HG03442 (cell line): ENCODE data around the gene TBX20.
"Not testable (repeated sequence)": the region's sequence is repeated elsewhere in the genome, so short reads cannot be mapped to it uniquely, and the experiment has no call there.

Experiments used
- ATAC-seq: cut with Tn5 transposase; IDR thresholded peaks from one replicate; pipeline ENCODE4 v1.9.1; 2021; ENCODE audit warnings: mild to moderate bottlenecking, moderate library complexity; ENCODE audit not compliant: unreplicated experiment

The TBX20 gene

GRCh38 chr7:35255443-35256255, 1.7 kb upstream of the TBX20 start:
- no peak for ATAC-seq

DNA sequence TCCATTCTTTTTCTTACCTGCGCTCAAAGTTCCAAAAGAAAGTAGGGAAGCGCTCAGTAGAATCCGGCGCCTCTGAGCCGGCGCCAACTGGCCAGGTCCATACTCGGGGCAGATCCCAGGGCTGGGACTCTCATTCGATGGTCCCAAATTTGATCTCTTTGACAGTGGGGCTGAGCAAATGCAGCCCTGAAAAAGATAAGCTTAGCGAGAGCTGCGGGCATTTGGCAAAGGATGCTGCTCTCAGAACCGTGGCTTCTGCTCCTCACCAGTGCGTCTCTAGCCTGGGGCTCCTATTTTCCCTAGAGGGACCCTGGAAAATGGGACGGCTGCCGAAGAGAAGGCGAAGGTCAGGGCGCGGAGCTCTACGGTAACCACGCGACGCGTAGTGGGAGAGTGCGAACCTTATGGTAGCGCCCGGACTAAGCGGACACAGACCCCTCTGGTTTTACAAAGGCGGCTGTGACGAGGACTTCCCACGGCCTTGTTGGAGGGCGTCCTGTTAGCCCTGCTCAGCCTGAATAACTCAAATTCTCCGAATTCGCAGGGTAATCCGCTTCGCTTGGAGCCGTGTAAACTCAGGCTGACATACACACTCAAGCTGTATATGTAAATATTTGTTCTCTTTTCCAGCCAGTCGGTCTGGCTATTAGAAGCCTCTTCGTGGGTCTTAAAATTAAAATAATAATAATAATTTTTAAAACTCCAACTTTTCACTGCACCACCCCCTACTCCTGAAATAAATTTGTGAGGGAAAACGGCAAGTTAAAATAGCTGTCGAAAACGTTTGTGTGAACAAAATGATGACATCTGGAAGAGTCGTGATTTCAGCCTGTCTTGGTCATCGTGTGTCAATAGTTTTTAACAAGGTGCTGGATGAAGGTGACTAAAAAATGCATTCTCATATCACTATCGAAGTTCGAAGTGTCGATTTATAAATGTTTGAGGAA, 869 bp upstream of the TBX20 start:
- ATAC-seq: no peak

DNA sequence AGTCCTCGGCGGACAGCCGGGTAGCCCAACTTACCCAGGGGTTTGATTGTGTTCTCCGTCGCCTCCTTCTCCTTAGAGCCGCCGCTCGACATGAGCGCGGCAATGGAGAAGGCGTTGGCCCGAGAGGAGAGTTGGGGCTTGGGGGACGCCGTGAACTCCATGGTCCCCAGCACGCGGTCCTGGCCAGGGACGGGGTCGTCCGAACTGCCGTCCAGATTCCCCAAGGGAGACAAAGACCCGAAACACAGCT, 515 bp downstream of the TBX20 start:
- no peak for ATAC-seq

DNA sequence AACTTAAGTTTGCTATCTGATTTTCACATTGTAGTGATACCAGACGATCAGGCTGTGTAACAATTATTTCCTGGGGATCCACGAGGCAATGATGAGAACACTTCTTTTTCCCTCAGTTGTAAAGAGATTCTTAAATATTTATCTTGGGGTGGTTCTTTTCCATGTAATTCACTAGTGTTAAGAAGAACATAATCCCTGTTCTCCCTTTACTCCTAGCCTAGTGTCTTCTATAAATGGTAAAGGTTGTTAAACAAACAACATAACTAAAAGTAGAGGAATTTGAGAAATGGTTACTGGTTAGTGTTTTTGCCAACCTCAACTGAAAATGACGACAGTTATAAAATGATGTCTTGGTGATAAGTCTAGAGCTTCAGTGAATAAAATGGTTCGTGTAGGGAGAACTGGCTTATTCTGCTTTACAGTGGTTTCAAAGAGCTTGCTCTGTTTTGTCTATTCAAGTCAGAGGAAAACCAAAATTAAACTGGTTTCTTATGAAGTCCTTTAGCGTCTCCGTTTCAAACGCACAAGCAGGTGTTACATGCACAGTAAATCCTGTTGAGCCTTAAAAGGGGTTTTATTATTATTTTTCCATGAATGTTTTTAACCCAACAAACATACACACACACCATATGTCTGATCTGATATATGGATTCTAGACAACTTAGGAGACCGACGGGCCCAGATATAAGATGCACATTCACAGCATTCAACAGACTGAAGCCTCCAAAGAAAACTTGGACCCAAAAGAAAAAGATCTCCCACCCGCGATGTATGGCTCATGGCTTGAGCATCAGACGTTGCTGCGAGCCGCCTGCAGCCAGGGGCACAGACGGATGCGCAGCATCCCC, 1.1 kb downstream of the TBX20 start:
- no peak for ATAC-seq

GRCh38 chr7:35251606-35252310, 2.1 kb downstream of the TBX20 start:
- no peak for ATAC-seq

- no peak for ATAC-seq
Observed at GRCh38 chr7:35250941-35251340, 3.0 kb downstream of the TBX20 start.

DNA sequence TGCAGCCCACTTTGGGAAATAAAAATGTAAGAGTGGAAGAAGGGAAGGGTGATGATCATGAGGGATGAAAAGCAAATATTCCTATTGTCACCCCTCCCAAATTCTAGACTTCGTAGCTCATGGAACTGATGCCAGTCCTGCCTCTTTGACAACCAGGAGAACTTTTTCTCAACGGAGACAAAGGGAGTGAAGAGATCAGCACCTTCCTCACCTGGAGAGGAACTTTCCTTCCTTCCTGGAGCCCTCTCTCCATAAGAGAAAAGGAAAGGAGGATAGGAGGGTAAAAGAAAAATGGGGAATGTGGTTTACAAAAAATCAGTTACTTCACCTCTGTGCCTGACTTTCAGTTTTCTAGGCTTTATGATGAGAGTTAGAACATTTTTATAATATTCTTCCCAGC, 3.4 kb downstream of the TBX20 start:
- ATAC-seq: no peak

GRCh38 chr7:35249537-35249907, 4.4 kb downstream of the TBX20 start:
- no peak for ATAC-seq

DNA sequence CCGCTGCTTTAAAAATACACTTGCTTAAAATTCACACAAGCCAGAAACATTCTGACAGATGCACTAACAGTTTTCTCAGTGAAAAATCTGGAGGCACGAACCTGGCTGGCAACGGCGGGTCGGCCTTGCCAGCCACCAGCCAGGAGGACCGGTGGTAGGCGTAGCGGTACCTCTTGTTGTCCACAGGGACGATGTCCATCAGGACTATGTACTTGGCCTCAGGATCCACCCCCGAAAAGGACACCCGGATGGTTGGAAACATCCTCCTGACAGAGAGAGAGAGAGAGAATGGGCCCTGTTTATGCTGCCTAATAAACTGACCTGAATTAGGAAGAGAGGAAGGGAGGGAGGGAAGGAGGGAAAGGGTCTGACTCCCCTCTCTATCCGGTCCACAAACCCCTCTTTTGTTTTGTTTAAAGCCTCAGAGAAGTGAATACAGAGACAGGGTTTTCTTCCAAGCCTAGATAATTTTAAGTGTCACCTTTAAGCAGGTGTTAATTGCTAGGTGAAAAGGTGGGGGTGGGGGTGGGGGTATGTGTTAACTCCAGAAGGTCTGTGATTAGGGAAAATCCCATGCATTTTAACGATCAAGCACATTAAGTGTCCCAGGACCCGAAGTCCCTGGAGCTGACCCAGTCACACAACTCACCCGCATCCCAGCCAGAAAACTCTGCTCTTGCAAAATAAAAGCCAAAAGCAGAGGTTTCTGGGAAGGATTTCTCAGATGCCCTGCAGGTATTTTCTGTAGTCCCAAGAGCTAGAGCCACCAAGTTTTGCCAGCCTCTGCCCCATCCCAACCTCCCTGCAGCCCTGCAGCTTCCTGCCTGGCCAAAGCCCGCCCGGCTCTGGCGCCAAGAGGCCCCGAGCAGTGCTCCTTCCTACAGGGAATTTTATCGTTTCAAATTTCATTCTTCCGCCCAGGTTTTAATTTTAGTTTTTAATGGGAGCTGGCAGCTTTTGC, 5.0 kb downstream of the TBX20 start:
- no peak for ATAC-seq

GRCh38 chr7:35246819-35247218, 7.1 kb downstream of the TBX20 start:
- ATAC-seq: no peak

- no peak for ATAC-seq
Observed at GRCh38 chr7:35241884-35242283, 12.0 kb downstream of the TBX20 start.

- no peak for ATAC-seq
Observed at GRCh38 chr7:35241436-35241835, 12.5 kb downstream of the TBX20 start.

DNA sequence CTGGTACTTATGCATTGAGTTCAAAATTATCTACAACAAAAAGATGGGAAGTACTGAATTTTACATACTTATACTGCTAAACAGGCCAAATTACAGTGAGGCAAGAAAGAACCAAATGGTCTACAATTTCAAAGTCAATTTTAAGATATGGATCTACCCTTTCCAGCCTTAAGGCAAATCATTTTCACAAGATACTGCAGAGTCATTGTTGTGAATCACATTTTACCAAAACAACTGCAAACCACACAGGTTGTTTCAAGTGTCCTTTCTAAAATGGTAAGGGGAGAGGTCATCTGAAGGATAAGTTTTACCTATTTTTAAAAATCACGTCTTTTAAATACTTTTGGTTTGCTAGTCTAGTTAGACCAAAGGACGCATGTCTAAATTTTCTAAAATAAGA, 12.9 kb downstream of the TBX20 start:
- not testable (repeated sequence) for ATAC-seq

DNA sequence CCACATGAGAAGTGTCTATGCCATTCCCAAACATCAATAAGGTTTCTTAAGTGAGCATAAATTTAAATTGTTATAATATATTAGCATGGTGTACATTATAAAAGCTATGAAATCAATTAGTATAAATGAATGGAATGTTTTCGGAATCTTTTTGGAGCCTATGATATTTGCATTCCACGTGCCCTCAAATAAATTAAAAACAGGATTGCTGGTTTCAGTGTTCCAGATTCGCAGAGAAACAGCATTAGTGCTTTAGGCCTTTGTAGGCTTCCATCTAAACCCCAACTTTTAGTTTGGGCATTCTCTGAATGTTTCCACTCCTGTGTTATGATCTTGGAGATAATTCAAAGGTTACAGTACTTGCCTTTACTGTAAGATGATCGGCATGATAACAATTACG, 15.4 kb downstream of the TBX20 start:
- ATAC-seq: not testable (repeated sequence)

DNA sequence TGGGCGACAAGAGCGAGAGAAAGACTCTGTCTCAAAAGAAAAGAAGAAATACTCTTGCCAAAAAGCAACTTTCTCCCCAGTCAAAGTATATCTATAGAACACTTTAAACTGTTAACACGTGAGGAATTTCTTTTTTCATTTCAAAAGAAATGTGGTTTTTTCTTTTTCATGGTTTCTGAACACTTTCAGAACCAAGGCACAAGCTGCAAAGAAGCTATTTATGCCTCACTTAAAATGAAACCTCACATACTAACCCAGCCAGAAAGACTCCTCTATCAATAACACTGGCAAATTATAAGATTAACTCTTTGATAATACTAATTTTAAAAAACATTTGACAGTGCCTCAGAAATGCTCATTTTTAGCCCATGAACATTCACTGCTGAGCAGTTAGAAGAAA, 20.9 kb downstream of the TBX20 start:
- no peak for ATAC-seq

DNA sequence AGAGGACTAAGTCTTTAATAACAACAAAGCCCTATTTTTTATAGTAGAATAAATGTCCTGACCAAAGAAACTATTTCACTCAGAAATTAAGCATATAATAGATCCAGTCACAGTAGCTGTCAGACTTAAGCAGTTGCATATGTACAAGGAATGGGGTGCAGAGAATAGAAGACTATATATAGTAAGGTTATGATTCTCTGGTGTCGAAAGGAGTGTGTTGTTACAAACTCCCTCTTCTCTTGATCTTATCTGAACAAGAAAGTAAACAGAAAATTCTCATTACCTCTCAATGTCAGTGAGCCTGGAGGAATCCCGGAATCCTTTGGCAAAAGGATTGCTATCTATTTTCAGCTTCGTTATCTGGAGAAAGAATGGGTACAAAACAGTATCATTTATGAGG, 22.7 kb downstream of the TBX20 start:
- ATAC-seq: not testable (repeated sequence)

DNA sequence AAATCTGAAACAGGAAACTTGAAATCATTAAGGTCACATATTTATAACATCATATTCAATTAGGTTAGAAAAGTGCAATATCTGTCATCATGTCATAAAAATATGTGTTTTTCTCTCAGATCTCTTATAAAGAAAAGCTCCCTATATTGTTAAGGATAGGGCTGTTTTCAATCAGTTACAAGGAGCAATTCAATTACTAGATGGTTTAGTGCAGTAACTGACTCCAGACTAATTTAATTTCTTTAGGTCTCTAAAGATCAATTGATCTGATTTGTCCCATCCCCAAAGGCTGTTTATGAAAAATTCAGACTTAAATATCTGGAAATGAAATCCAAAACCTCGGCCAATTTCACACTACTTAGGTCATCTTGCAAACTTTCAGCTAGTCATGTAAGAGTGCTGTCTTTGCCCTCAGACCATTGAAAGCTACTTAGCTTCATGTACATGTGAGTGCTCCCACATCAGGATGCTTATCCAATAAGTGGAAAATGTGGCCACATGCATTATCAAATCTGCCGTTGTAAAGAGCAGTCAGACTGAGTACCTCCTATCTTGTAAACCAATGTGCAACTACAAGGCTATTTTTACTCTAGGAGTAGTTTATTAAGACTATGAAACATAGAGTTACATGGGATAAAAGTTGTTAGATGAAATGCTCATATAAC, 24.7 kb downstream of the TBX20 start:
- not testable (repeated sequence) for ATAC-seq

- peak; percentile 72 for ATAC-seq
Observed at GRCh38 chr7:35228496-35229051, 25.3 kb downstream of the TBX20 start.

- not testable (repeated sequence) for ATAC-seq
Observed at GRCh38 chr7:35227438-35227837, 26.5 kb downstream of the TBX20 start.
